Measurements from ENCODE around the gene DPM2. TPM values are rescaled to one million over a fixed set of nuclear protein-coding genes. Genes with fewer than 3 reads are reported as not detected.

The DPM2 gene
- total and polyA plus RNA-seq, 2 experiments from 2014 or later, result 36.6 to 92.4 TPM

DNA sequence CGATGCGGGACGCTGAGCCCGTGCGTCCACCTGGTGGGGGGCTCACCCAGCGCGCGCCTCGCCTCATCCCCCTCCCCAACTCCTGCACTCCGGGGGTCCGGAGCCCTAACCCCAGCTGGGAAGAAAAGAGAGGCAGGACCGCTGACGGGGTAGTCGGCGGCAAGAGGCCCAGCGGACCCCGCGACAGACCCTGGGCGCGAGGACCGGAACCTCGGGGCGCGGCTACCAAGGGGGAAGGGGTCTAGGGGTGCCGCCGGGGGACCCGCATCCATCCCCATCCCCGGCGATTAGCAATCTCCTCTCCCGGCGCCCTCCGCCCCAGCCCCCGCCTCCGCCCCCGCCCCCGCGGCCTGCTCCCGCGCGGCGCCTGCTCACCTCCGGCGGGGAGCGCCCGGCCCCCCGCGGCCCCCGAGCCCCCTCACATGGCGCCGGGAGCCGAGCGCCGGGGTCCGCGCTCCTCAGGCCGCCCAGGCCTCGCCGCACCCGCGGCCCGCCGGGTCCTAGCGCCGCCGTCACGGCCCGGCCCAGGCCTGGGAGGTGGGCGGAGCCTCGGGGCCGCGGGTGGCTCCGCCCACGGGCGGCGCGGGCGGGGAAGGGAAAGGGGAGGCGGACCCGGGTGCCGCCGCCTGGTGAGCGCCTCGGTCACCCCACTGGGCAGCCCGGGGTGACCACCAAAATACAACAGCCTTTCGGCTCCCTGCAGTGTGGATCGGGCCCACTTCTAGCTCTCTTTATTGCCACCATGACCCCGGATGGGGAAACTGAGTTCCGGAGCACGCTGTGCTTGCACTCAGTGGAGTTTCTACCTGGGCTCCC, 38.3 kb downstream of the DPM2 start, which contains the start of gene ST6GALNAC6:
TSS of gene ST6GALNAC6 (minus strand) at position 476 of the 816 bp plus-strand sequence. CDS start 1,622 bp downstream, outside the sequence.
- H3K9me3 Mint-ChIP-seq, result no peaks in the 10 kb centered on the region
- Histone ChIP-seq H3K4me3 (peak within 1 kb of the TSS; percentile 91), H2AFZ (peak within 1 kb of the TSS; percentile 85), H3K79me2 (replicated peaks; ENCODE audit: insufficient read depth) (peaks cover 6% of the 10 kb centered on the region), H3F3A (replicated peaks; ENCODE audit: low read depth) (peaks cover 24% of the 10 kb centered on the region), H3K36me3 (ENCODE audit: insufficient read depth) (peaks cover 13% of the 10 kb centered on the region), H3K4me2 (peak within 1 kb of the TSS; percentile 91), H3K27ac (ENCODE audit: low read depth) (no peak within 1 kb of the TSS), H4K20me1 (replicated peaks; ENCODE audit: insufficient read depth) (peaks cover 12% of the 10 kb centered on the region; the same call in 1 of the 2 replicates), H3K9me2 (ENCODE audit: insufficient read depth) (no peaks in the 10 kb centered on the region), H3K27me3 (ENCODE audit: insufficient read depth) (peaks cover 5% of the 10 kb centered on the region; the same call in 1 of the 2 replicates), H3K4me1 (ENCODE audit: insufficient read depth) (peaks cover 38% of the 10 kb centered on the region)
- H3K4me1 Mint-ChIP-seq, result peaks cover 27% of the 10 kb centered on the region
- peak within 1 kb of the TSS; percentile 44; the same call in 1 of the 2 replicates for H3K27ac Mint-ChIP-seq
- TF ChIP-seq EZH2 (IDR thresholded peaks at IDR 0.05; ENCODE audit: low read depth, unreplicated experiment) (no peak), POLR2AphosphoS5 (IDR thresholded peaks at IDR 0.05; ENCODE audit: low read depth) (peak; percentile 51; the same call in 1 of the 2 replicates)
- peak; percentile 25 for ATAC-seq
- peak; percentile 77 for DNase-seq (ENCODE audit: low spot score)
- H3K27me3 Mint-ChIP-seq (ENCODE audit: insufficient read depth, low read depth, poor library complexity), result peaks cover 3% of the 10 kb centered on the region
- H3K4me3 Mint-ChIP-seq, result peak within 1 kb of the TSS; percentile 82
- peaks cover 17% of the 10 kb centered on the region for H3K36me3 Mint-ChIP-seq (ENCODE audit: low read depth)

- H3K4me3 ChIP-seq, result peak overlapping the region; percentile 91
- H3K4me1 Mint-ChIP-seq, result peaks cover 22% of the 10 kb centered on the region
- peaks cover 12% of the 10 kb centered on the region; the same call in 1 of the 2 replicates for H4K20me1 ChIP-seq (replicated peaks; ENCODE audit: insufficient read depth)
- H3K36me3 Mint-ChIP-seq (ENCODE audit: low read depth), result peaks cover 24% of the 10 kb centered on the region
- peak overlapping the region; percentile 44; the same call in 1 of the 2 replicates for H3K27ac Mint-ChIP-seq
- no peaks in the 10 kb centered on the region for H3K9me3 Mint-ChIP-seq
- peaks cover 5% of the 10 kb centered on the region; the same call in 1 of the 2 replicates for H3K27me3 ChIP-seq (ENCODE audit: insufficient read depth)
- TF ChIP-seq JUNB (IDR thresholded peaks at IDR 0.05; ENCODE audit: unreplicated experiment) (no peak), POLR2AphosphoS5 (IDR thresholded peaks at IDR 0.05; ENCODE audit: low read depth) (no peak), CREB1 (CRISPR knock-in tag; IDR thresholded peaks at IDR 0.05; ENCODE audit: low read depth) (no peak)
- TF ChIP-seq, protein P1, sequence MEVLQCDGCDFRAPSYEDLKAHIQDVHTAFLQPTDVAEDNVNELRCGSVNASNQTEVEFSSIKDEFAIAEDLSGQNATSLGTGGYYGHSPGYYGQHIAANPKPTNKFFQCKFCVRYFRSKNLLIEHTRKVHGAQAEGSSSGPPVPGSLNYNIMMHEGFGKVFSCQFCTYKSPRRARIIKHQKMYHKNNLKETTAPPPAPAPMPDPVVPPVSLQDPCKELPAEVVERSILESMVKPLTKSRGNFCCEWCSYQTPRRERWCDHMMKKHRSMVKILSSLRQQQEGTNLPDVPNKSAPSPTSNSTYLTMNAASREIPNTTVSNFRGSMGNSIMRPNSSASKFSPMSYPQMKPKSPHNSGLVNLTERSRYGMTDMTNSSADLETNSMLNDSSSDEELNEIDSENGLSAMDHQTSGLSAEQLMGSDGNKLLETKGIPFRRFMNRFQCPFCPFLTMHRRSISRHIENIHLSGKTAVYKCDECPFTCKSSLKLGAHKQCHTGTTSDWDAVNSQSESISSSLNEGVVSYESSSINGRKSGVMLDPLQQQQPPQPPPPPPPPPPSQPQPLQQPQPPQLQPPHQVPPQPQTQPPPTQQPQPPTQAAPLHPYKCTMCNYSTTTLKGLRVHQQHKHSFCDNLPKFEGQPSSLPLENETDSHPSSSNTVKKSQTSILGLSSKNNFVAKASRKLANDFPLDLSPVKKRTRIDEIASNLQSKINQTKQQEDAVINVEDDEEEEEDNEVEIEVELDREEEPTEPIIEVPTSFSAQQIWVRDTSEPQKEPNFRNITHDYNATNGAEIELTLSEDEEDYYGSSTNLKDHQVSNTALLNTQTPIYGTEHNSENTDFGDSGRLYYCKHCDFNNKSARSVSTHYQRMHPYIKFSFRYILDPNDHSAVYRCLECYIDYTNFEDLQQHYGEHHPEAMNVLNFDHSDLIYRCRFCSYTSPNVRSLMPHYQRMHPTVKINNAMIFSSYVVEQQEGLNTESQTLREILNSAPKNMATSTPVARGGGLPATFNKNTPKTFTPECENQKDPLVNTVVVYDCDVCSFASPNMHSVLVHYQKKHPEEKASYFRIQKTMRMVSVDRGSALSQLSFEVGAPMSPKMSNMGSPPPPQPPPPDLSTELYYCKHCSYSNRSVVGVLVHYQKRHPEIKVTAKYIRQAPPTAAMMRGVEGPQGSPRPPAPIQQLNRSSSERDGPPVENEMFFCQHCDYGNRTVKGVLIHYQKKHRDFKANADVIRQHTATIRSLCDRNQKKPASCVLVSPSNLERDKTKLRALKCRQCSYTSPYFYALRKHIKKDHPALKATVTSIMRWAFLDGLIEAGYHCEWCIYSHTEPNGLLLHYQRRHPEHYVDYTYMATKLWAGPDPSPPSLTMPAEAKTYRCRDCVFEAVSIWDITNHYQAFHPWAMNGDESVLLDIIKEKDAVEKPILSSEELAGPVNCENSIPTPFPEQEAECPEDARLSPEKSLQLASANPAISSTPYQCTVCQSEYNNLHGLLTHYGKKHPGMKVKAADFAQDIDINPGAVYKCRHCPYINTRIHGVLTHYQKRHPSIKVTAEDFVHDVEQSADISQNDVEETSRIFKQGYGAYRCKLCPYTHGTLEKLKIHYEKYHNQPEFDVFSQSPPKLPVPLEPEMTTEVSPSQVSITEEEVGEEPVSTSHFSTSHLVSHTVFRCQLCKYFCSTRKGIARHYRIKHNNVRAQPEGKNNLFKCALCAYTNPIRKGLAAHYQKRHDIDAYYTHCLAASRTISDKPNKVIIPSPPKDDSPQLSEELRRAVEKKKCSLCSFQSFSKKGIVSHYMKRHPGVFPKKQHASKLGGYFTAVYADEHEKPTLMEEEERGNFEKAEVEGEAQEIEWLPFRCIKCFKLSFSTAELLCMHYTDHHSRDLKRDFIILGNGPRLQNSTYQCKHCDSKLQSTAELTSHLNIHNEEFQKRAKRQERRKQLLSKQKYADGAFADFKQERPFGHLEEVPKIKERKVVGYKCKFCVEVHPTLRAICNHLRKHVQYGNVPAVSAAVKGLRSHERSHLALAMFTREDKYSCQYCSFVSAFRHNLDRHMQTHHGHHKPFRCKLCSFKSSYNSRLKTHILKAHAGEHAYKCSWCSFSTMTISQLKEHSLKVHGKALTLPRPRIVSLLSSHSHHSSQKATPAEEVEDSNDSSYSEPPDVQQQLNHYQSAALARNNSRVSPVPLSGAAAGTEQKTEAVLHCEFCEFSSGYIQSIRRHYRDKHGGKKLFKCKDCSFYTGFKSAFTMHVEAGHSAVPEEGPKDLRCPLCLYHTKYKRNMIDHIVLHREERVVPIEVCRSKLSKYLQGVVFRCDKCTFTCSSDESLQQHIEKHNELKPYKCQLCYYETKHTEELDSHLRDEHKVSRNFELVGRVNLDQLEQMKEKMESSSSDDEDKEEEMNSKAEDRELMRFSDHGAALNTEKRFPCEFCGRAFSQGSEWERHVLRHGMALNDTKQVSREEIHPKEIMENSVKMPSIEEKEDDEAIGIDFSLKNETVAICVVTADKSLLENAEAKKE (CRISPR knock-in tag; IDR thresholded peaks at IDR 0.05), result no peak
- H3K9me2 ChIP-seq (ENCODE audit: insufficient read depth), result no peaks in the 10 kb centered on the region
- ATAC-seq, result peak; percentile 34
- H3K4me2 ChIP-seq, result peak overlapping the region; percentile 89
- peaks cover 6% of the 10 kb centered on the region for H3K79me2 ChIP-seq (replicated peaks; ENCODE audit: insufficient read depth)
- H3F3A ChIP-seq (replicated peaks; ENCODE audit: low read depth), result peaks cover 17% of the 10 kb centered on the region
- no peak overlapping the region; the same call in 1 of the 2 replicates for H2AFZ ChIP-seq
- H3K4me3 Mint-ChIP-seq, result peak overlapping the region; percentile 82
- H3K4me1 ChIP-seq (ENCODE audit: insufficient read depth), result peaks cover 30% of the 10 kb centered on the region
- peak; percentile 56 for DNase-seq (ENCODE audit: low spot score)
- H3K27ac ChIP-seq (ENCODE audit: low read depth), result no peak overlapping the region
- peaks cover 21% of the 10 kb centered on the region for H3K36me3 ChIP-seq (ENCODE audit: insufficient read depth)
- peaks cover 3% of the 10 kb centered on the region for H3K27me3 Mint-ChIP-seq (ENCODE audit: insufficient read depth, low read depth, poor library complexity)
Observed at GRCh38 chr9:127898433-127899127, 39.1 kb downstream of the DPM2 start.
